A549 treated with Hydrocortisone at 1 μM for 4 hours (cell line): ENCODE measurements around the gene POMGNT2. TPM values are rescaled to one million over a fixed set of nuclear protein-coding genes. Genes with fewer than 3 reads are reported as not detected.

ENCODE experiments used
- total RNA-seq: library from RNA; stranded (reverse); fragments of 200-300 nt; extraction: Qiagen RNA extraction; gene quantifications from 5 replicates; pipeline ENCODE4 v1.2.3, GENCODE V29; 2022

The POMGNT2 gene
- total RNA-seq = 6.8 to 8.8 TPM (median 7.7 TPM) in 5 replicates

GRCh38 chr3:43105596-43106292 lies at the start of gene POMGNT2:
Gene POMGNT2, minus strand, starts transcription at chr3:43106079. Its CDS starts 24,648 bp downstream, at chr3:43081431.

Other genes starting within 250 kb of the POMGNT2 start
- not detected in 5 replicates for gene CYP8B1, start 230.2 kb downstream of the POMGNT2 start, total RNA-seq
- gene ZNF662, start 199.9 kb downstream of the POMGNT2 start, total RNA-seq = not detected in 5 replicates
- not detected in 5 replicates for gene GASK1A, start 126.8 kb downstream of the POMGNT2 start, total RNA-seq
- 3.7 to 5.4 TPM (median 4.7 TPM) in 5 replicates for gene SNRK, start 180.5 kb upstream of the POMGNT2 start, total RNA-seq